CD4-positive, alpha-beta T cell treated with Interleukin-15 for 4 hours (primary cell): ENCODE data around the gene HEMGN.

Source experiments
- DNase-seq: peaks from one replicate; pipeline ENCODE4 v3.0.0-alpha.2; 2020; ENCODE audit warnings: low spot score

HEMGN gene

GRCh38 chr9:97930972-97931371 lies 7.0 kb downstream of the HEMGN start:
- no peak for DNase-seq

- no peak for DNase-seq
Observed at GRCh38 chr9:97928986-97929604, 8.9 kb downstream of the HEMGN start.

- DNase-seq: no peak
Observed at GRCh38 chr9:97925497-97926334, 12.3 kb downstream of the HEMGN start.

- no peak for DNase-seq
Observed at GRCh38 chr9:97924386-97924785, 13.6 kb downstream of the HEMGN start.

- DNase-seq: peak; percentile 81
Observed at GRCh38 chr9:97923529-97924108, 14.4 kb downstream of the HEMGN start.

GRCh38 chr9:97921959-97922724 lies 15.8 kb downstream of the HEMGN start, which contains the start of gene TRMO:
TSS of gene TRMO (minus strand) at chr9:97922500. CDS start at chr9:97922493, 7 bp downstream.
- DNase-seq: peak; percentile 97

GRCh38 chr9:97919217-97919813 lies 18.7 kb downstream of the HEMGN start:
- no peak for DNase-seq

GRCh38 chr9:97918611-97919010 lies 19.4 kb downstream of the HEMGN start:
- DNase-seq: peak; percentile 30

GRCh38 chr9:97911970-97912369 lies 26.0 kb downstream of the HEMGN start:
- no peak for DNase-seq

GRCh38 chr9:97911528-97911927 lies 26.4 kb downstream of the HEMGN start:
- DNase-seq: no peak

GRCh38 chr9:97910357-97910756 lies 27.6 kb downstream of the HEMGN start:
- peak; percentile 57 for DNase-seq

GRCh38 chr9:97908705-97909104 lies 29.3 kb downstream of the HEMGN start:
- peak; percentile 62 for DNase-seq

GRCh38 chr9:97907632-97908031 lies 30.3 kb downstream of the HEMGN start:
- DNase-seq: no peak

- DNase-seq: peak; percentile 32
Observed at GRCh38 chr9:97907046-97907445, 30.9 kb downstream of the HEMGN start.

- DNase-seq: peak; percentile 67
Observed at GRCh38 chr9:97906236-97906831, 31.6 kb downstream of the HEMGN start.

- peak; percentile 80 for DNase-seq
Observed at GRCh38 chr9:97905228-97905627, 32.7 kb downstream of the HEMGN start.

- DNase-seq: peak; percentile 57
Observed at GRCh38 chr9:97904725-97905124, 33.2 kb downstream of the HEMGN start.

GRCh38 chr9:97903177-97903576 lies 34.8 kb downstream of the HEMGN start:
- DNase-seq: no peak

GRCh38 chr9:97900738-97901565 lies 37.0 kb downstream of the HEMGN start:
- peak; percentile 66 for DNase-seq

GRCh38 chr9:97900103-97900737 lies 37.8 kb downstream of the HEMGN start:
- no peak for DNase-seq
